IMR-90 (cell line): Measurements from ENCODE around the gene FHL2. TPM values are rescaled to one million over a fixed set of nuclear protein-coding genes. Genes with fewer than 3 reads are reported as not detected.

Source experiments
- ATAC-seq: fragments of 200-7000 bp; cut with Tn5 transposase; 2 replicates; pipeline ENCODE4 v1.9.1; 2020; ENCODE audit warnings: low read depth, mild to moderate bottlenecking, moderate library complexity
- BruUV-seq: library from RNA; stranded (reverse); fragments of 400-500 nt; replicated peaks from 2 replicates; lab custom pipeline; 2021; lab: Mats Ljungman, UMichigan
- CTCF ChIA-PET: fragments of 300-600 bp; formaldehyde crosslinking; extraction: SDS; loops from one replicate; lab custom pipeline; 2021; ENCODE audit warnings: antibody characterized with exemption; lab: Yijun Ruan, JAX
- POLR2A ChIA-PET: fragments of 300-600 bp; sonication (Branson Sonifier 250); formaldehyde crosslinking; loops from one replicate; lab custom pipeline; 2022; ENCODE audit warnings: antibody characterized with exemption; ENCODE audit not compliant: unreplicated experiment; lab: Charles Lee
- DNase-seq: peaks from one replicate; pipeline ENCODE4 v3.0.0; 2013
- H2AFZ ChIP-seq: replicated peaks from 2 replicates; pipeline ENCODE3; 2013; ENCODE audit warnings: low read length, mild to moderate bottlenecking; ENCODE audit not compliant: poor library complexity
- H2AK5ac ChIP-seq: 2 replicates; pipeline ENCODE4 v1.6.1; 2013; ENCODE audit warnings: low read depth, low read length, inconsistent platforms
- H2AK9ac ChIP-seq: replicated peaks from 2 replicates; pipeline ENCODE3; 2013; ENCODE audit warnings: mild to moderate bottlenecking, low read depth, low read length, moderate library complexity; ENCODE audit not compliant: poor library complexity
- H2BK120ac ChIP-seq: 2 replicates; pipeline ENCODE4 v1.6.1; 2013; ENCODE audit warnings: low read depth, low read length, inconsistent platforms
- H2BK15ac ChIP-seq: 3 replicates; pipeline ENCODE4 v1.6.1; 2013; ENCODE audit warnings: low read depth, low read length, inconsistent platforms
- H2BK20ac ChIP-seq: 2 replicates; pipeline ENCODE4 v1.6.1; 2013; ENCODE audit warnings: low read depth, mild to moderate bottlenecking, inconsistent platforms, low read length, moderate library complexity
- H2BK5ac ChIP-seq: 2 replicates; pipeline ENCODE4 v1.6.1; 2013; ENCODE audit warnings: mild to moderate bottlenecking, low read depth, low read length, inconsistent platforms; ENCODE audit not compliant: poor library complexity, severe bottlenecking
- H3K14ac ChIP-seq: replicated peaks from 2 replicates; pipeline ENCODE4 v1.6.1; 2013; ENCODE audit warnings: low read depth, low read length, inconsistent platforms
- H3K18ac ChIP-seq: 2 replicates; pipeline ENCODE4 v1.6.1; 2013; ENCODE audit warnings: low read depth, low read length, control low read depth
- H3K23ac ChIP-seq: 2 replicates; pipeline ENCODE4 v1.6.1; 2013; ENCODE audit warnings: low read depth, low read length, inconsistent platforms
- H3K27ac ChIP-seq: 2 replicates; pipeline ENCODE4 v1.5.1; 2013; ENCODE audit warnings: mild to moderate bottlenecking, control low read depth, low read length; ENCODE audit not compliant: insufficient read depth
- H3K27me3 ChIP-seq: 2 replicates; pipeline ENCODE4 v1.6.1; 2013; ENCODE audit warnings: low read length; ENCODE audit not compliant: control insufficient read depth, insufficient read depth
- H3K36me3 ChIP-seq: 2 replicates; pipeline ENCODE4 v1.6.1; 2013; ENCODE audit warnings: low read length, mixed read lengths; ENCODE audit not compliant: control insufficient read depth, insufficient read depth
- H3K4ac ChIP-seq: 2 replicates; pipeline ENCODE4 v1.6.1; 2013; ENCODE audit warnings: low read depth, low read length, inconsistent platforms
- H3K4me1 ChIP-seq: 2 replicates; pipeline ENCODE4 v1.6.1; 2013; ENCODE audit warnings: low read length, mixed read lengths; ENCODE audit not compliant: control insufficient read depth, insufficient read depth
- H3K4me2 ChIP-seq: 2 replicates; pipeline ENCODE4 v1.6.1; 2013; ENCODE audit warnings: low read depth, mild to moderate bottlenecking, control low read depth, low read length, moderate library complexity
- H3K4me3 ChIP-seq: 2 replicates; pipeline ENCODE4 v1.5.1; 2013; ENCODE audit warnings: low read depth, mild to moderate bottlenecking, control low read depth, low read length, moderate library complexity; ENCODE audit not compliant: insufficient read depth
- H3K56ac ChIP-seq: 2 replicates; pipeline ENCODE4 v1.6.1; 2013; ENCODE audit warnings: low read length, inconsistent platforms; ENCODE audit not compliant: insufficient read depth; ENCODE audit errors: extremely low read depth
- H3K79me1 ChIP-seq, 2 experiments: 2 replicates each; pipeline ENCODE4 v1.6.1; 2013; ENCODE audit warnings: low read length in 2 of 2, inconsistent platforms in 1 of 2, low read depth in 1 of 2
- H3K9ac ChIP-seq: 2 replicates; pipeline ENCODE4 v1.6.1; 2013; ENCODE audit warnings: low read depth, low read length, control low read depth
- H3K9me1 ChIP-seq: 2 replicates; pipeline ENCODE4 v1.6.1; 2013; ENCODE audit warnings: low read length, inconsistent platforms; ENCODE audit not compliant: insufficient read depth
- H3K9me3 ChIP-seq: 2 replicates; pipeline ENCODE4 v1.6.1; 2013; ENCODE audit warnings: low read length; ENCODE audit not compliant: control insufficient read depth, insufficient read depth
- H4K20me1 ChIP-seq: 2 replicates; pipeline ENCODE4 v1.6.1; 2013; ENCODE audit warnings: low read length, inconsistent platforms; ENCODE audit not compliant: insufficient read depth
- H4K5ac ChIP-seq: 2 replicates; pipeline ENCODE4 v1.6.1; 2013; ENCODE audit warnings: mild to moderate bottlenecking, low read depth, low read length, control low read depth
- H4K8ac ChIP-seq, 2 experiments: 2 replicates each; pipeline ENCODE4 v1.6.1; 2013; ENCODE audit warnings: low read depth in 2 of 2, low read length in 2 of 2, control low read depth in 1 of 2, inconsistent platforms in 1 of 2
- H4K91ac ChIP-seq: 2 replicates; pipeline ENCODE4 v1.6.1; 2013; ENCODE audit warnings: low read depth, low read length, inconsistent platforms; ENCODE audit not compliant: insufficient read depth
- BHLHE40 ChIP-seq: fragments of 150-350 bp; IDR thresholded peaks from 2 replicates; pipeline ENCODE4 v1.6.1; 2016; ENCODE audit warnings: mild to moderate bottlenecking, low read depth, low read length
- CEBPB ChIP-seq: IDR thresholded peaks from 2 replicates; pipeline ENCODE4 v1.6.1; 2012; ENCODE audit warnings: low read depth, low read length, improper control_type of control experiment
- CHD1 ChIP-seq: IDR thresholded peaks from 2 replicates; pipeline ENCODE4 v1.6.1; 2012; ENCODE audit warnings: low read depth, low read length, improper control_type of control experiment
- ELK1 ChIP-seq: fragments of 150-350 bp; IDR thresholded peaks from 2 replicates; pipeline ENCODE4 v1.6.1; 2016; ENCODE audit warnings: low read depth, mild to moderate bottlenecking, low read length, moderate library complexity, borderline replicate concordance
- FOS ChIP-seq: fragments of 150-350 bp; IDR thresholded peaks from 2 replicates; pipeline ENCODE4 v1.6.1; 2016; ENCODE audit warnings: low read depth, low read length
- MAFK ChIP-seq: IDR thresholded peaks from 2 replicates; pipeline ENCODE4 v1.6.1; 2012; ENCODE audit warnings: low read depth, low read length, improper control_type of control experiment
- MAZ ChIP-seq: IDR thresholded peaks from 2 replicates; pipeline ENCODE4 v1.6.1; 2012; ENCODE audit warnings: low read depth, mild to moderate bottlenecking, low read length, improper control_type of control experiment, moderate library complexity, borderline replicate concordance
- MXI1 ChIP-seq: IDR thresholded peaks from 2 replicates; pipeline ENCODE4 v1.6.1; 2012; ENCODE audit warnings: low read depth, mild to moderate bottlenecking, low read length, moderate library complexity, borderline replicate concordance
- NFE2L2 ChIP-seq: fragments of 150-350 bp; IDR thresholded peaks from 2 replicates; pipeline ENCODE4 v1.6.1; 2016; ENCODE audit warnings: low read depth, mild to moderate bottlenecking, low read length
- POLR2A ChIP-seq: IDR thresholded peaks from 2 replicates; pipeline ENCODE4 v1.6.1; 2012; ENCODE audit warnings: mild to moderate bottlenecking, low read depth, low read length
- RAD21 ChIP-seq: IDR thresholded peaks from 2 replicates; pipeline ENCODE4 v1.6.1; 2012; ENCODE audit warnings: low read length, improper control_type of control experiment
- RCOR1 ChIP-seq: IDR thresholded peaks from 2 replicates; pipeline ENCODE4 v1.6.1; 2012; ENCODE audit warnings: mild to moderate bottlenecking, low read length, improper control_type of control experiment; ENCODE audit not compliant: insufficient replicate concordance
- RFX5 ChIP-seq: IDR thresholded peaks from 2 replicates; pipeline ENCODE4 v1.8.0; 2012; ENCODE audit warnings: low read depth, mild to moderate bottlenecking, low read length, moderate library complexity
- SMC3 ChIP-seq: fragments of 150-350 bp; IDR thresholded peaks from 2 replicates; pipeline ENCODE4 v1.6.1; 2016; ENCODE audit warnings: low read depth, mild to moderate bottlenecking, antibody characterized with exemption, low read length, moderate library complexity
- WGBS, 2 experiments: methylation state at CpG; one replicate each; pipeline versions ENCODE4 v1.1.5 to v1.1.7; 2013; ENCODE audit warnings: missing lambda C conversion rate in 2 of 2; ENCODE audit not compliant: insufficient read length in 1 of 2; ENCODE audit errors: extremely low coverage in 2 of 2; 5-methylcytosine and 5-hydroxymethylcytosine counted together
- dilution Hi-C: fragments of 300-500 bp; cut with HindIII; formaldehyde crosslinking; loops from one replicate; pipeline ENCODE4 v1.14.3; 2018; ENCODE audit warnings: low sequenced_read_pairs; ENCODE audit not compliant: unreplicated experiment
- in situ Hi-C: fragments of 300-500 bp; cut with MboI; formaldehyde crosslinking; loops from 3 replicates; pipeline ENCODE4 v1.14.3; 2019; ENCODE audit warnings: low sequenced_read_pairs, inconsistent platforms, mixed read lengths
- intact Hi-C: fragments of 100-400 bp; cut with micrococcal nuclease; formaldehyde crosslinking; loops from 2 replicates; pipeline ENCODE4 v1.10.0; 2022
- polyA plus RNA-seq, 3 experiments: library from polyadenylated mRNA; depleted of rRNA; stranded (reverse); fragments of >200 nt; gene quantifications; 2 replicates each; pipeline ENCODE4 v1.2.3, GENCODE V29; 2012; ENCODE audit warnings: low replicate concordance in 1 of 3
- total RNA-seq: library from RNA; depleted of rRNA; stranded (reverse); fragments of >200 nt; gene quantifications from 2 replicates; pipeline ENCODE4 v1.2.3, GENCODE V29; 2012
- TF ChIP-seq, protein P1 (sequence below): conservative IDR thresholded peaks from 2 replicates; pipeline ENCODE4 v1.5.1; 2012; ENCODE audit warnings: mild to moderate bottlenecking, low read depth, low read length, improper control_type of control experiment
- TF ChIP-seq, protein P2 (sequence below): fragments of 150-350 bp; IDR thresholded peaks from 2 replicates; pipeline ENCODE4 v1.6.1; 2017; ENCODE audit warnings: mild to moderate bottlenecking, antibody characterized with exemption, low read length, low read depth

The FHL2 gene
- total and polyA plus RNA-seq, 2 of the 4 experiments (the other 2 are of a cell fraction) = 464 to 550 TPM

DNA sequence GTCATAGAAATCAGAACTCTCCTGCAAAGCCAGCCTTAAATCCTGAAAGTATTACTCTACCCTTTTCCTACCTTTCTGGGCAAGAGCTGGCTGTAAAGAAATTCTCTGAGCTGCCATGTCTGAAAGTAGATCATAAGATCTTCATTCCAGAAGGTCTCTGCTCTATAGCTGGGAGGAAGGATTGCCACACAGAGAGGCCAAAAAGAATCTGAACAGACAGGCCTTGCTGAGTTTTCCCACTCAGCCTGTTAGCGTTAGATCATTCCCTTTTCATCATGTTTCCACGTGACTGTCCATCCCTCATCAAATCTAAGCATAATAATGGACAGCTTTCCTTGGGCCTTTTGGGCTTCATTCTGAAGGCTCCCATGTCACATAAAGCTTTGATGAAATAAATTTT lies 43.2 kb upstream of the FHL2 start:
- Histone ChIP-seq H2BK5ac (no peak overlapping the region), H3K27ac (no peak overlapping the region), H3K18ac (peak overlapping the region; percentile 18), H3K4me3 (no peak overlapping the region), H3K27me3 (peaks cover 13% of the 10 kb centered on the region), H3K9me1 (peaks cover 19% of the 10 kb centered on the region), H4K20me1 (peaks cover 4% of the 10 kb centered on the region; the same call in 1 of the 2 replicates), H3K4me1 (peaks cover 22% of the 10 kb centered on the region), H3K36me3 (no peaks in the 10 kb centered on the region), H4K8ac (no peak overlapping the region), H3K79me1 (0 out of 4 replicates have a peak, but pooled peaks cover 0 to 4% of the 10 kb centered on the region in 2 experiments), H3K9ac (no peak overlapping the region), H3K14ac (0 out of 2 replicates have a peak overlapping the region, but pooled peaks have one; percentile 7), H3K23ac (no peak overlapping the region; the same call in 1 of the 2 replicates), H3K4ac (peak overlapping the region; percentile 8; the same call in 1 of the 2 replicates), H2BK15ac (no peak overlapping the region; the same call in 2 of the 3 replicates), H2AFZ (no peak overlapping the region), H2BK20ac (0 out of 2 replicates have a peak overlapping the region, but pooled peaks have one; percentile 18), H3K56ac (no peak overlapping the region), H3K9me3 (no peaks in the 10 kb centered on the region), H3K4me2 (no peak overlapping the region), H2BK120ac (peak overlapping the region; percentile 37; the same call in 1 of the 2 replicates), H2AK5ac (no peak overlapping the region), H4K91ac (peak overlapping the region; percentile 1; the same call in 1 of the 2 replicates), H4K5ac (no peak overlapping the region; the same call in 1 of the 2 replicates), H2AK9ac (no peak overlapping the region)
- dilution Hi-C loops (no loop called here), intact Hi-C loops (no loop called here), in situ Hi-C loops (no loop called here)
- no TSS peak for BruUV-seq
- CTCF ChIA-PET = interaction anchor here (0.6 kb wide), 1 partner anchor 80 kb away, joined by 3 read pairs; no protein-coding TSS in a partner anchor
- no peak for DNase-seq
- ATAC-seq = no peak
- POLR2A ChIA-PET = no interaction called here
- TF ChIP-seq MAFK = no peak
- no peak for TF ChIP-seq POLR2A
- no peak for TF ChIP-seq SMC3
- no peak for TF ChIP-seq RAD21
- TF ChIP-seq MAZ = no peak
- TF ChIP-seq BHLHE40 = no peak
- TF ChIP-seq, protein P1, sequence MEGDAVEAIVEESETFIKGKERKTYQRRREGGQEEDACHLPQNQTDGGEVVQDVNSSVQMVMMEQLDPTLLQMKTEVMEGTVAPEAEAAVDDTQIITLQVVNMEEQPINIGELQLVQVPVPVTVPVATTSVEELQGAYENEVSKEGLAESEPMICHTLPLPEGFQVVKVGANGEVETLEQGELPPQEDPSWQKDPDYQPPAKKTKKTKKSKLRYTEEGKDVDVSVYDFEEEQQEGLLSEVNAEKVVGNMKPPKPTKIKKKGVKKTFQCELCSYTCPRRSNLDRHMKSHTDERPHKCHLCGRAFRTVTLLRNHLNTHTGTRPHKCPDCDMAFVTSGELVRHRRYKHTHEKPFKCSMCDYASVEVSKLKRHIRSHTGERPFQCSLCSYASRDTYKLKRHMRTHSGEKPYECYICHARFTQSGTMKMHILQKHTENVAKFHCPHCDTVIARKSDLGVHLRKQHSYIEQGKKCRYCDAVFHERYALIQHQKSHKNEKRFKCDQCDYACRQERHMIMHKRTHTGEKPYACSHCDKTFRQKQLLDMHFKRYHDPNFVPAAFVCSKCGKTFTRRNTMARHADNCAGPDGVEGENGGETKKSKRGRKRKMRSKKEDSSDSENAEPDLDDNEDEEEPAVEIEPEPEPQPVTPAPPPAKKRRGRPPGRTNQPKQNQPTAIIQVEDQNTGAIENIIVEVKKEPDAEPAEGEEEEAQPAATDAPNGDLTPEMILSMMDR = no peak
- TF ChIP-seq MXI1 = no peak
- TF ChIP-seq, protein P2, sequence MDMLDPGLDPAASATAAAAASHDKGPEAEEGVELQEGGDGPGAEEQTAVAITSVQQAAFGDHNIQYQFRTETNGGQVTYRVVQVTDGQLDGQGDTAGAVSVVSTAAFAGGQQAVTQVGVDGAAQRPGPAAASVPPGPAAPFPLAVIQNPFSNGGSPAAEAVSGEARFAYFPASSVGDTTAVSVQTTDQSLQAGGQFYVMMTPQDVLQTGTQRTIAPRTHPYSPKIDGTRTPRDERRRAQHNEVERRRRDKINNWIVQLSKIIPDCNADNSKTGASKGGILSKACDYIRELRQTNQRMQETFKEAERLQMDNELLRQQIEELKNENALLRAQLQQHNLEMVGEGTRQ = no peak
- no peak for TF ChIP-seq RCOR1
- TF ChIP-seq CEBPB = no peak
- no peak for TF ChIP-seq FOS
- TF ChIP-seq NFE2L2 = no peak
- TF ChIP-seq RFX5 = no peak
- TF ChIP-seq CHD1 = no peak
- no peak for TF ChIP-seq ELK1
- WGBS, 2 experiments = 100% methylated on average over 2 of the region's 2 CpGs; no CpG with 5 or more reads in 1 of the 2 experiments
